ENCODE results near the gene RALGPS1.

- TF ChIP-seq ATF3 (IDR thresholded peaks at IDR 0.05; ENCODE audit: insufficient read depth, low read depth, low read length) (no peak), EP300 (IDR thresholded peaks at IDR 0.05; ENCODE audit: borderline replicate concordance in 1 of 2, low read depth in 2 of 2, low read length in 2 of 2) (no peak), POLR2A (IDR thresholded peaks at IDR 0.05; ENCODE audit: control extremely low read depth in 1 of 2, low read depth in 2 of 2, low read length in 2 of 2) (no peak), CTCF (IDR thresholded peaks at IDR 0.05; ENCODE audit: control extremely low read depth in 1 of 3, insufficient read depth in 1 of 3, low read depth in 1 of 3, low read length in 3 of 3) (no peak), KDM5A (IDR thresholded peaks at IDR 0.05; ENCODE audit: low read length) (no peak)
These were observed 348.7 kb downstream of the RALGPS1 start for GRCh38 chr9:127263237-127263636.

Measured in H1 (cell line).